Right renal pelvis (tissue), 4 donors: ENCODE measurements around the gene GEMIN8. TPM values are rescaled to one million over a fixed set of nuclear protein-coding genes. Genes with fewer than 3 reads are reported as not detected.

Source experiments
- DNase-seq, 4 donors: peaks; one replicate each; pipeline ENCODE4 v3.0.0-alpha.2; 2013; ENCODE audit warnings: low read depth in 4 of 4, low spot score in 3 of 4, missing footprints in 1 of 4
- polyA plus RNA-seq, 4 donors: library from polyadenylated mRNA; unstranded; fragments of 120-200 nt; gene quantifications; one replicate each; pipeline ENCODE4 v1.2.1, GENCODE V29; 2013; ENCODE audit not compliant: insufficient read length in 4 of 4

Gene GEMIN8, protein sequence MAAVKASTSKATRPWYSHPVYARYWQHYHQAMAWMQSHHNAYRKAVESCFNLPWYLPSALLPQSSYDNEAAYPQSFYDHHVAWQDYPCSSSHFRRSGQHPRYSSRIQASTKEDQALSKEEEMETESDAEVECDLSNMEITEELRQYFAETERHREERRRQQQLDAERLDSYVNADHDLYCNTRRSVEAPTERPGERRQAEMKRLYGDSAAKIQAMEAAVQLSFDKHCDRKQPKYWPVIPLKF
- 10 to 100 TPM; 26.5 to 34.0 (median 31.1) TPM for polyA plus RNA-seq

DNA sequence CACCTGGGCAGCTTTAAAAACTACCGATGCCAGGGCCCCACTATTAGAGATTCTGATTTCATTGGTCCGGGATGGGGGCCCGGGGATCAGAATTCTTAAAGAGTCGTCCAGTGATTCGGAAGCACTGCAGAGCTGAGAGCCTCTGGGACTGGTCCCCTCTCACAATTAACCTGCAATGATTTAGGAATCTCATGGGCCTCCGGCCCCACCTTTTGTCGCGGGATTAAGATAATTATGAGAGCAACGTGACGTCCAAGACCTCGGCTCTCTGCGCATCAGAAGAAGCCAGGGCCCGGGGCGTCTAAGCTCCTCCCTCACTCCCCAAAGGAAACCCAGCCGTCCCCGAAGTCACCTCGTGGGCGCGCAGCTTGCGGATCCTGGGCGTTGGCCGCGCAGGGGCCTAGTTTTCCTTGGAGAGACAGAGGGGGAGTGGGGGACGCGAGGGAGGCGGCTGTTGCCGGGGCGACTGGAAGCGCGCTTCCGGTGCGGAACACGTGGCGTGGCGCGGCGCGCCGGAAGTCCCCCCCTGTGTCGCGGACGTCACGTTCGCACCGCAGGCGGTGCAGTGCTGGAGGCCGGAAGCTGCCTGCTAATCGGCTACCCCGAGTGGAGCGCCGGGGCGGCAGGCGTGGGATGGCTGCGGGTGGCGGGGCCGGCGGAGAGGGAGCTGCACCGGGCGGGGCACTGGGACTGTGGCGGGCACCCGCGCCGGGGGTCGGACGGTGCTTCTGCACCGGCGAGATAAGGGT lies at the start of gene GEMIN8:
TSS of gene GEMIN8 (minus strand) at position 468 of the 749 bp plus-strand sequence. CDS start 8,414 bp downstream, outside the sequence.
- DNase-seq: peak; percentile 58 to 69 (median 68)

DNA sequence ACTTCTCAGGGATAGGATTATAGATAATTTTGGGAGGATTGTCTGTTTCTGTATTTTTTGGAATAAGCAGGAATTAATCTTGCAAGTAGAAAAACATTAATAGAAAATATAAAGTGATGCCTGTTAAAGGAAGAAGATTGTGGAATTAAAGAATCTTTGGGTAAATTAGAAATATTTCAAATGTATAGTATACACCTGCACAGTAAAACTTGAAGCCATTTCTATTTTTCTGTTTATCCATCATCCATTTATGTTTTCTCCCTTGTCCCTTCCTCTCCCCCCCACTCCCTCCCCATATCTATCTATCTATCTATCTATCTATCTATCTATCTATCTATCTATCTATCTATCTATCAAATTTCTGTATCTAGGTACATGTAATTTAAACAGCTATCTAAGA lies 46.9 kb upstream of the GEMIN8 start:
- DNase-seq: no peak

DNA sequence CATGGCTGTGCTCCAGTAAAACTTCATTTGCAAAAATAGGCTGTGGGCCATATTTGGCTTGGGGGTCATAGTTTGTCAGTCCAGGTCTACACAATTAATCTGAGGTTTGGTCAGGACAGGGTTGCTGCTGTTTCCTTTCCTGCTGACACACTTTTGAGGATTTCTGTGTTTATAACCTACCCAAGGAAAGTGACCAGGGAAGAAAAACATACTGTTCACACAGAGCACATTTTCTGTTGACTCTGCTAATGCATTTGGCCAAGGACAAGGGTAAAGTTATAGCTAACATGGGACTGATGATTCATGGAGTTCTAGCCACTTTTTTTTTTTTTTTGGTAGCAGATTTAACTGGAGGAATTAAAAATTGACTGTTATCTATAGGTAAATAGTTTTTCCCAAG lies 43.9 kb upstream of the GEMIN8 start:
- DNase-seq: peak in 1 of 4 donors; percentile 8

DNA sequence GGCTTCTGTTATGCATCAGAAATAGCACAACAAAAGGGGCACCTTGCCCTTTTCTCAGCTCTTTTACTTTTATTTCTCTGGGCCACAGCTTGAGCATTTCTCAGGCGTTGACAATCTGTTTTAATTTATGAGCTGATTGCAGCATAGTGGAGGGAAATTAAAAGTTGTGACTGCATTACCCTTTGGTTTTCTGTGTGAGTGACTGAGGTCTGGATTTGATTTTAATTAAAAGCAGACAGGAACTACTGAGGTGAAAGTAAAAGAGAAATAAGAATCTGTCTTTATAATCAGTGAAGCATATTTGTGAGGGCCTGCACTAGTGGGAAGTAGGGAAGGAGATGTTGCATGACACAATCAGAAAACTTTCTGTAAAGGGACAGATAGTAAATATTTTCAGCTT lies 43.4 kb upstream of the GEMIN8 start:
- peak in 1 of 4 donors; percentile 13 for DNase-seq

DNA sequence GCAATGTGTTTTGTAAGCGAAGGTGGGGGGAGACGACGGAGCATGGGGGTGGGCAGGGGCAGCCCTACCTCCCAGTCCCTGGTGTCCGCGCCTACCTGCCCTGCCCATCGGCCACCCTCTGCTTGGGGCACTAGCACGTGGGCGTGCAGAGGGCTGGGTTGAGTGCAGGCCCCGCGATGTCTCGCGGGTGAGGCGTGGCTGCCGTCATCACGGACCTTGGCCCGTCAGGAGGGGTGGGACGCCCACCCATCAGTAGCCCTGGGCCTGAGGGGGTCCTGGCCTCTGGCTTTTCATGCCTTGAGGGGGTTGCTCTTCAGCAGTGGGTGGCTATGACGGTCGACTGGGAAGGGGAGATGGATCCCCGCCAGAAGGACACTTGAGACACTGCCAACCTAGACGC lies 36.1 kb upstream of the GEMIN8 start:
- no peak for DNase-seq

DNA sequence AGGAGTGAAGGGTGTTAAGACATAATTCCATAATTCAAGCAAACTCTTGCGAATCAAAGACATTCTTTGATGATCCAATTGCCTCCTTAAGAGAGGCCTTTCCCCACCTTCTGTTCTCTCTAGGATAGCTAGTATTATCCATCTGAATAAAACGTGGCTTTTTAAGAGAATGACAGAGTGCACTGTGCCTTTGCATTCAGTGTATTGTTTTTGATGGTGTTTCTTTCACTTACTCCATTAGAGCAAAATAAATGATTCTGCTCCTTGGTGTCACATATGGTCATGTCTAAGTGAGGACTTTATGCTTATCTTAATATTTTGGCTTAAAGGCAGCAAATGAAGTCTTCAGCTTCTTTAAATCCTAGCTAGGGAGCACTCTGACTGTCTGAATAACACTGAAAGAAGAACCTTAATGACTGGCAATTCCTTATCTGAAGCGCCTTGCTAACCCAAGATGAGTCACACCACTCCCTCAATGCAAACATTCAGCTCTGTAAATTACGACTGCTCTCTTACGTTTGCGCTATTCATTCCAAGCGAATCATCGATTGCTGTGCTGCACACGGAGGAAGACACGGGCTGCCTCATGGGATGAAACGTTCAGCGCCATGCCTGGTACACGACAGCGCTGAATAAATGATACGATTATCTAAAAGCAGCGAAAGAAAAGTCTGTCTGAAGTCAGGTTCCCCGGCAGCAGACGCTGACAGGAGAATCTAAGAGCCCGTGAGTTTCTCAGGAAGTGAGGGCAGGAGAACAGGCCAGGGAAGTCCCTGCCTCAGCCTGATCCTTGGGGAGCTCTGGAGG lies 35.1 kb upstream of the GEMIN8 start:
- DNase-seq: no peak

DNA sequence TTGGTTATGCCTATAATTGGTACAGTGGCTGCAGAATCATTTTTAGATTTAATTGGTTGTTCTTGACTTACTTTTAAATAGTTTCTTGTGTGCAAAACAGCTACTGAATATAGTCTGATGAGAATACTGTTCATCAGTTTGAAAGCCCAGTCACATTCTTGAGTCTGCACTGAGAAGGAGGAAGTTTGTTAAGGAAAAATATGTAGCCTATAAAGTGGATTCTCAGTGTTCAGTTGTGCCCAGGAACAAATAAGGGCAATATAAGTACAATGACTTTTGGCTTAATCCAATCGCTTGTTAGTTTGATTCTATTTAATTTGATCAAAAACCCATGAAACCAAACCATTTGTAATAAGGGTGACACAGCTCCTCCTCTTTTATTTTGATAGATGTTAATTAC lies 32.8 kb upstream of the GEMIN8 start:
- no peak for DNase-seq

DNA sequence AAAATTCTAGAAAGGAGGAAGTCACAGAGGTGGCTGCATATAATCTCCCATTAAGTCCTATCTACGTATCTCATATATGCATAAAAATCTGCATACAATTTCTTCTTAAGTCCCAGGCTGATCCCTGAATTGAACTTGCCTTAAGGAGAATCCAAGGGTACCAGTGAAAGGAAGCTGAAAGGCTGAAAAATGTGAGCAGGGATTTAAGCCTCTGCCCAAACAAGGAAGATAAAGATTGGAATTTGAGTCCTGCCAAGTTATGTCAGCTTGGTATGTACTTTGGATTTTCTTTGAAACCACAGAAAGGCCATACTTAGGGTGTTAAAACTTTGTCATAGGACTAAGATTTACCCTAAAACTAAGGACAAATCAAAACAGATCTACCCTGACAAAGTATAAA lies 26.5 kb upstream of the GEMIN8 start:
- DNase-seq: no peak

DNA sequence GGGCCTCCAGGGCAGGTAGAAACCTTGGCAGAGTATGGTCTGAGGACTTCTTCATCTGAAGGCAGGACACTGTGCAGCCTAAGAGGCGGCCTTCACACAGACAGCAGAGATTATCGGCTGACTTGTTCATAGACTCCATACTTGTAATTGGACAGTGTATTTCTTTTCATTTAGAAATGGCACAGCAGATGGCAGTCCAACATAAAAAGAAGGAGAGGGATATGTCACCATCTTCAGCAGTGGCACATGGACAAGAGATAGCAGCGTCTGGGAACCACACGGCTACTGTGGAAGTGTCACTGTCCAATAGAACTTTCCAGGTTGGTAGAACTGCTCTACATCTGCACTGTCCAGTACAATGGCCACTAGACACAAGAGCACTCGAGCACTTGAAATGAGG lies 21.7 kb upstream of the GEMIN8 start:
- no peak for DNase-seq

DNA sequence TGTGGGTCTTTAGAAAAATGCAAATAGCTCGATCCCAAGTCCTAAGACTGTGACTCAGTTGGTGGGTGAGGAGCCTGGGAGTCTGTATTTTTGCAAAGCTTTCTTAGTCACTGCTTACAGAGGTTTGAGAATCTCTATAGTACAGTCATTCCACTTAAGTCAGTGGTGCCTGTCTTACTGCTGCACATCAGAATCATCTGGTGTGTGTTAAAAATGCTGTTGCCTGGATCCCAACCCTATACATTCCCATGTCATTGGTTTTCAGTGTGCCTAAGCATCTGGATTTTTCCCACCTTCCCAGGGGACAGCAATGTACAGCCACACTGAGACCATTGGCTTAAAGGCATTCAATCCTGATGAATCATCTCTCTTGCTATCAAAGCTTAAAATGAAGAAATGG lies 21.0 kb upstream of the GEMIN8 start:
- DNase-seq: no peak

DNA sequence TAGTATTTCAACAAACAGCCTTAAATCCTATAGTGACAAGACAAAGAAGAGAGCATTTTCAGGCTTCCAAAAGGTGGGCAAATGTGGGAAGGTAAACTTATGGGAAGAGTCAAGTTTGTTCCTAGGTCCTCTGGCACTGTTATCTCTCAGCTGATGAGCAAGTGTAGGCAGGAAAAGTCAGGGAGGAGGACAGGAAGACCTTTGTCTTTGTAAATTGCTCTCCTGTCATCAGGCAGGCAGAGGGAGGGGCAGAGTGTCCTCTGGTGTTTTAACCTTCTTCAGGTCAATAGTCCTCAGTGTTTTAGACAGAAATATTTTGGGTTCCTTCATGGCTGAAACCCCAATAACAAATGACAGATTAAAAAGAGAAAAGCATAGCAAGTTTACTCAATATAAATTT lies 13.5 kb upstream of the GEMIN8 start:
- no peak for DNase-seq

DNA sequence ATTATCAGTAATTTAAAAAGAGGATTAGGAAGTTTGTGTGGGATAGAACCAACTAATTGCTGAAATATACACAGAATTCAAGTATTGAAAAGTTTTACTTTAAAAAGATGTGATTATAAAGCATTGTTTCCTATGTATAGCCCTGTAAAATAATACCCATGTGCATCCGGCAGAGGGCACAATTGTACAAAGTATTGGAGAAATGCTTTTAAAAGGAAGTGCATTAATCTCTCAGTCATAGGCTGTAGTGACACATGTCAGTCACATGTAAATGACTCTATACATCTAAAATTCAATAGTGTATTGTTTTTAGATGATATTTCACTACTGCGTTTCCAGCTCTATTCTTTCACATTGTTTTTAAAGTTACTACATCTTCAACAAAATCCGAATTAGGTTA lies 9.7 kb upstream of the GEMIN8 start:
- DNase-seq: peak in 2 of 4 donors; percentile 12 to 20

DNA sequence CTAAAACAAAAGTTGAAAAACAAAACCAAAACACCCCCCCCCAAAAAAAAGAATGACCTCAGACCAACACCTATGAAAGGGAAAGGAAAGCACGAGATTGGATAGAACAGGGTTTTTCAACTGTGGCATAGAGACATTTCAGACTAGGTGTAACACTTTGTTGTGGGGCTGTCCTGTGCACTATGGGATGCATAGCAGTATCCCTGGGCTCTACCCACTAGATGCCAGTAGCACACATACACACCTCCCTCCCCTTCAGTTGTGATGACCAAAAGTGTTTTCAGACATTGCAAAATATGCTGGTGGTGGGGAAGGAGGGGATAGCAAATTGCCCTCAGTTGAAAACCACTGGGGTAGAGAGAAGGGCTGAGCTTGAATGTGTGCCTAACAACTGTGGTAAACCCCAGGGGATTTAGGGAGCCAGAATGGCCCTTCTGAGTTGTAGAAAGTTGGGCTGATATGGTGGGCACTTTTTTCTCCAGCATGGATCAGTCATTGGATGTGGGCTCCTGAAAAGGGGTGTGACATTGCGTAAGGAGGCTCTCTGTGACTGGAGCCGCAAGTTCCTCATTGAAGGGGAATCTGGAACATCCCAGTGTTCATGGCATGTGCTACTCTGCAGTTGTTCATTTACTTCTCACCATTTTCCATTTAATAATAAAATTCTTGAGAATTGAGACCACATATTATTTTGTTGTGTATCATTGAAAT lies 8.8 kb upstream of the GEMIN8 start:
- no peak for DNase-seq

DNA sequence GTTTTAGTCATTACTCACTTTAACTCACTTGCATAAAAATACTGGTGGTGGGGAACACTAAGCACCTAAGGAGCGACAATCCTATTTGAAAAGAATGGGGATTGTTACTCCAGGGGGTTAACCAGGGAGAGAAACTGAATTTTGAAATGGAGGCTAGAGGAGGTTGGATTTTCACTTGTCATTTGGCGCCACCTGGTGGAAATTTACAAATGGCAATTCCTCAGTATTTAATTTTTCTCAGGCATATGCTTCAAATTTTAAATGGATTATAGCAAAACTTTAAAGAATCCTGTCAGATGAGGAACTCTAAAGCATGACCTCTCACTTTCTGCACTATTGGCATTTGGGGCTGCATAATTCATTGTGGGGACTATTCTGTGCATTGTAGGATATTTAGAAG lies 2.7 kb upstream of the GEMIN8 start:
- DNase-seq: peak in 2 of 4 donors; percentile 8 to 34

DNA sequence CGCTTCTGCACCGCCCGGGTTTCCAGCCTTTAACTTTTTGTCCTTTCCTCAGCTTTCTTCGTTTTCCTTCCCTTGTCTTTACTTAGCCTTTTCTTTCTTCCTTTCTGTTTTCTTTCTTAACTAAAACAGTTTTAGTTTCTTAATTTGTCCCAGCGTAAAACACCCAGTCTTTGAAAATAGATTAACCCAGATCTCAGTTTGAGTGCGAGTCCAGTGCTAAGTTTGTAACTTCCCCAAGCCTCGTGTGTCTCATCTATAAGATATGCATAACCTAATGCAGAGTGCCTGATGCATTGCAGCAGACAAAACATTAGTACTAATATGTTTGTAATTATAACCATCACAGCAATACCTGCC lies 460 bp upstream of the GEMIN8 start:
- DNase-seq: peak in 1 of 4 donors; percentile 4

DNA sequence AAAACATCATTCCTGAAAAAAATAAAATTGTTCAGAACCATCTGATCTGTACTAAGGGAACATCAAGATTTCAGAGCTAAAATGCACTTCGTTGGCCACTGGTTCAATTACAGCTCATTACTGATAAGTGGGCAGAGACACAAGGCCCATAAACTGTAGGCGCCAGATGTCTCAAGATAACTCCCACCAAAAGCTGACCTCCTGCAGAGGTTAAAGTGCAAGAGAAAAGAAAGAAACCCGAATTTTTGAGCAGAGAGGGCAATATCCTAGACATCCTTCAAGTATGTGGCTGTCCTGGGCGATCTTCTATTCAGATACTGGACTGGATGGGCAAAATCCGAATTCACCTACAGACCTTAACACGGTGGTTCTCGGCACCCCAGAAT lies 660 bp downstream of the GEMIN8 start:
- no peak for DNase-seq

DNA sequence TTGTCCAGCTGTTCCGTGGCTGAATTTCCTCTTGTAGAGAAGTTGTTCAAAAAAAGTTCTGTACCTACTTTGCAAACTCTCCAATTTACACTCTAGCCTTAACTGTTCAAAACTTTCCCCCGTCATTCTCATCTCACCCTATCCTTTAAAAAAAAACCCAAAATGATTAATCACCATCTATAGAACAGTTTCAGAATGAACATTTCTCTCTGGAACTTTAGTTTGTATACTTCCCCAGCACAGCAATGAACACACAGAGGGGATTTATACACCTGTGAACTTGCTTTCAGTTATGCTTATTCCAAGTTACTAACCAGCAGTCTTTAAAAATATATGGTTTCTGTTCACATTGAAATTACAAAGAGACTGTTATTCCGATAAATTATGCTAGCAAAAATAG lies 1.2 kb downstream of the GEMIN8 start:
- no peak for DNase-seq

DNA sequence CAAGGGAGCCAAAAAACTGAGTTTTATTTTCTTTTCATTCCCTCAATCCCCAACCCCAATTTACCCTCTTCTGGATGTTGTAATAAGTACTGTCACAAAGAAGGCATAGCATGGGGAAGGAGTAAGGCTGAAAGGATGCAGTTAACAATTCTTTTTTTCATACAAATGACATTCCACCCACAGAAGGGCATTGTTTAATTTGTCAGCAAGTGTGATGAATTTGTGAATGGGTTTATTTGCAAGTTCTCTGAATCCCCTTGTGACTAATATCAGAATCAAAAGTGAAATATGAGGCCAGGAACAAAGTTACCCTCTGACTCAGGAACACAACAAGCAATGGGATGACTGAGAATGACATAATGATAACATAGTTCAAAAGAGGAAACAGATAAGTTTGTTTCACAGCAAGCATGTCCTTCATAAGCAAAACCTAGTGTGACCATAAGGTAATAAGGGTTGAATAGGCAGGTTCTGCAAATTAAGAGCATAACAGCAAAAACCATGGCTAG lies 2.1 kb downstream of the GEMIN8 start:
- DNase-seq: no peak

DNA sequence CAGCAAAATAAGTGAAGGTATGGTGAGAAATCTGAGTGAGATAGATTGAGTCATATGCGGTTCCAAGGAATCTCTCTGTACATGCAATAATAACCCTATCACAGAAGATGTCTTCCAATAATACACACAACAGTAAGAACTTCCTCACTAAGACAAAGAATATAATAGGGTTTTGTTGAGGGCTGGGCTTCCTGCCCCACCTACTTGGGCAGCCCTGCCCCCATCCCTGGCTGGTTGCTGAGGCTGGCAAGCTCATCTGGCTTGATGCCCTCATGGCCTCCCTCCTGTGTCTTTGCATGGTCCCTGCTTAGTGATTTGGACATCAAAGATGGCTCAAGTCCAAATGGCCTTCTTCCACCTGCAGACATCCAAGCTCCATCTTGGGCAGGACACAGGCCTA lies 2.7 kb downstream of the GEMIN8 start:
- no peak for DNase-seq

DNA sequence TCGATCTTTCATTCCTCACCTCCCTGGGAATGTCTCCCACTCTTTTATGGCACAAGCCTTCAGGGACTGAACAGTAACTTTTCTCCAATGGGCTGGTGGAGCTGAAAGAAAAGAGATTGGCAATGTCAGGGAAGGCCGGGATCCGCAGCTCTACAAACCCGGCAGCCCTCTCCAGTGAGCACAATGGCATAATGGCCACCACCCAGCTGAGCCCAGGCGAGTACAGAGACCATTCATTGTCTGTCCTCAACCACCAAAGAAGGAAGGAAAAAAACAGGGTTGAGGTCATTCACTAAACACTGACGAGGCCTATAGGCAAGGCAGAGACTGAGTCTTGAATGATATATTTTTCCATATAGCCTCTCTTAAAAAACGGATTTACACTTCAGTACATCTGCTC lies 3.6 kb downstream of the GEMIN8 start:
- DNase-seq: no peak

DNA sequence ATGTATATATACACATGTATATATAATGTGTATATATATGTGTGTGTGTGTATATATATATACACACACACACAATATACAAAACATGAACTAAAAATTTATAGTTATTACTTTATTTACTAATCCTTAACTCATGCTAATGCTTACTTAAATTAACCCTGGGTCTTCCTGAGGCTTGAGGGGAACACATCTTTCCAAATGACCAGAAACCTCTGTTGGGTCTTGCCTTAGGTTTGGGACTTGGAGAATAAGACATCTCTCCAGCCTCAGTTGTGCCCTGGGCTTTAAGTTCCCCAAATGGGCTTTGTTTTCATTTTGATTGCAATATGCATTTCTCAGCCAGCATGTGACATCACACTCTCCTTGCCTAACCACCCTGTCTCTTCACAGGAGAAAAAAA lies 7.7 kb downstream of the GEMIN8 start:
- no peak for DNase-seq
